Astrocyte of the spinal cord (primary cell): ENCODE results near the gene ARHGAP26.

ENCODE experiments used
- DNase-seq: peaks from one replicate; pipeline ENCODE4 v3.0.0; 2011; ENCODE audit warnings: low read depth, low spot score
- H3K4me3 ChIP-seq: 2 replicates; pipeline ENCODE4 v1.5.1; 2011; ENCODE audit warnings: low read depth, mild to moderate bottlenecking, low read length, moderate library complexity
- CTCF ChIP-seq: IDR thresholded peaks from 2 replicates; pipeline ENCODE4 v1.5.1; 2012; ENCODE audit warnings: low read depth, mild to moderate bottlenecking, low read length, inconsistent platforms
- in situ Hi-C: cut with HindIII; loops from 2 replicates; pipeline ENCODE4 v1.10.0; 2017; ENCODE audit warnings: low sequenced_read_pairs

Gene ARHGAP26

GRCh38 chr5:142743592-142744441 lies 26.4 kb upstream of the ARHGAP26 start:
- no peak overlapping the region for H3K4me3 ChIP-seq
- no peak for TF ChIP-seq CTCF
- in situ Hi-C loops, result no loop called here
- peak; percentile 22 for DNase-seq

GRCh38 chr5:142745268-142745667 lies 24.9 kb upstream of the ARHGAP26 start:
- DNase-seq, result no peak
- no peak overlapping the region for H3K4me3 ChIP-seq
- TF ChIP-seq CTCF, result no peak
- in situ Hi-C loops, result no loop called here

GRCh38 chr5:142746532-142747433 lies 23.4 kb upstream of the ARHGAP26 start:
- TF ChIP-seq CTCF, result no peak
- DNase-seq, result no peak
- no peak overlapping the region for H3K4me3 ChIP-seq
- in situ Hi-C loops, result no loop called here

GRCh38 chr5:142748132-142748531 lies 22.0 kb upstream of the ARHGAP26 start:
- H3K4me3 ChIP-seq, result no peak overlapping the region
- DNase-seq, result peak; percentile 21
- in situ Hi-C loops, result no loop called here
- no peak for TF ChIP-seq CTCF

GRCh38 chr5:142748568-142749249 lies 21.5 kb upstream of the ARHGAP26 start:
- no peak for DNase-seq
- no peak overlapping the region for H3K4me3 ChIP-seq
- TF ChIP-seq CTCF, result peak; percentile 47
- in situ Hi-C loops, result no loop called here

- TF ChIP-seq CTCF, result no peak
- H3K4me3 ChIP-seq, result no peak overlapping the region
- peak; percentile 73 for DNase-seq
- in situ Hi-C loops, result no loop called here
Observed at GRCh38 chr5:142749321-142749720, 20.9 kb upstream of the ARHGAP26 start.
